ENCODE data around the gene IKZF4. TPM values are rescaled to one million over a fixed set of nuclear protein-coding genes. Genes with fewer than 3 reads are reported as not detected.

IKZF4 gene
- total and polyA plus RNA-seq, 10 of the 15 experiments (the other 5 are each of a cell fraction or from before 2014, with no cell fraction given) = 0.74 to 5.5 (median 1.1) TPM

- WGBS (ENCODE audit: insufficient coverage, insufficient replicate concordance, low lambda C conversion rate, missing lambda C conversion rate) = no CpG with 5 or more reads among the region's 1 CpG
- TF ChIP-seq CREM (IDR thresholded peaks at IDR 0.05; ENCODE audit: low read depth) (no peak), ZBTB33 (IDR thresholded peaks at IDR 0.05) (no peak), DPF2 (IDR thresholded peaks at IDR 0.05) (no peak), SIX5 (IDR thresholded peaks at IDR 0.05; ENCODE audit: low read depth, low read length, severe bottlenecking) (no peak), BCLAF1 (IDR thresholded peaks at IDR 0.05) (no peak), CREB1 (IDR thresholded peaks at IDR 0.05; ENCODE audit: low read depth) (no peak), LARP7 (IDR thresholded peaks at IDR 0.05) (no peak), ZNF217 (IDR thresholded peaks at IDR 0.05) (no peak), ZNF274 (IDR thresholded peaks at IDR 0.05; ENCODE audit: insufficient read depth, insufficient read length) (no peak), PBX3 (IDR thresholded peaks at IDR 0.05; ENCODE audit: insufficient replicate concordance, low read depth, low read length) (no peak), JUNB (IDR thresholded peaks at IDR 0.05) (no peak), NBN (IDR thresholded peaks at IDR 0.05) (no peak), EGR1 (IDR thresholded peaks at IDR 0.05; ENCODE audit: borderline replicate concordance in 1 of 2, low read depth in 2 of 2, low read length in 2 of 2) (no peak), SMC3 (IDR thresholded peaks at IDR 0.05; ENCODE audit: borderline replicate concordance, low read length) (no peak), NR2C1 (IDR thresholded peaks at IDR 0.05) (no peak), EP300 (IDR thresholded peaks at IDR 0.05; ENCODE audit: borderline replicate concordance in 1 of 2, control insufficient read depth in 1 of 2, low read depth in 2 of 2, low read length in 2 of 2) (no peak), MTA2 (IDR thresholded peaks at IDR 0.05; ENCODE audit: low read depth) (no peak), SRF (IDR thresholded peaks at IDR 0.05; ENCODE audit: low read depth in 2 of 2, low read length in 2 of 2) (no peak)
Measured at GRCh38 chr12:56040151-56040550, 19.3 kb downstream of the IKZF4 start.

More at GRCh38 chr12:56040151-56040550, 19.3 kb downstream of the IKZF4 start:
- H3K9ac ChIP-seq (ENCODE audit: control insufficient read depth, insufficient read depth, low read length) = no peak overlapping the region
- ATAC-seq (no peak), FAIRE-seq (no peak), DNase-seq (ENCODE audit: low read depth, low spot score) (no peak)
- H3K4me3 ChIP-seq = no peak overlapping the region
- no peaks in the 10 kb centered on the region for H3K9me3 ChIP-seq (replicated peaks; ENCODE audit: control insufficient read depth, insufficient read depth, low read length)
- H3K79me2 ChIP-seq (ENCODE audit: control insufficient read depth, insufficient read depth, low read length) = peaks cover 22% of the 10 kb centered on the region
- in situ Hi-C loops (cut with MboI) = no loop called here
- no peaks in the 10 kb centered on the region for H3K27me3 ChIP-seq (replicated peaks in 1 of 2; ENCODE audit: control insufficient read depth in 2 of 2, insufficient read depth in 2 of 2, low read length in 1 of 2)
- no TSS peak for BruUV-seq (replicated peaks)
- SMC1A ChIA-PET (ENCODE audit: uncharacterized antibody, unreplicated experiment) = interaction anchor here (0.7 to 5.0 kb wide), 16 partner anchors 30 to 316 kb away, joined by 3 to 52 read pairs (median 4); partner anchors contain the start of genes DGKA, ORMDL2, RAB5B and SARNP
- H2AFZ ChIP-seq (ENCODE audit: control insufficient read depth, low read depth, low read length) = no peak overlapping the region
- intact Hi-C loops (cut with micrococcal nuclease; ENCODE audit: unreplicated experiment) = loop anchor here (5.0 kb wide), 1 partner anchor 213 kb away; the partner anchor contains the start of gene DNAJC14
- peaks cover 9% of the 10 kb centered on the region for H3K4me1 ChIP-seq (ENCODE audit: control insufficient read depth, insufficient read depth, low read length)
- H3K27ac ChIP-seq (ENCODE audit: control insufficient read depth, insufficient read depth) = no peak overlapping the region
- no peaks in the 10 kb centered on the region for H4K20me1 ChIP-seq (ENCODE audit: control insufficient read depth, insufficient read depth)
- RAD21 ChIA-PET (ENCODE audit: unreplicated experiment) = interaction anchor here (1.2 to 3.4 kb wide), 7 partner anchors 11 to 301 kb away, joined by 3 to 32 read pairs (median 5); partner anchors contain the start of genes RAB5B and SUOX
- peaks cover 5 to 12% of the 10 kb centered on the region in 2 experiments; a peak in 3 of 4 replicates for H3K36me3 ChIP-seq (ENCODE audit: control insufficient read depth in 2 of 2, insufficient read depth in 2 of 2, low read length in 1 of 2)
- H3K4me2 ChIP-seq (ENCODE audit: control insufficient read depth, insufficient read depth) = no peak overlapping the region
- POLR2A ChIA-PET = interaction anchor here (0.5 to 4.0 kb wide), 12 partner anchors 43 to 302 kb away, joined by 3 to 12 read pairs (median 4); partner anchors contain the start of genes DNAJC14, RAB5B and SUOX
- CTCF ChIA-PET = interaction anchor here (0.8 to 5.0 kb wide), 19 partner anchors 11 to 310 kb away, joined by 3 to 64 read pairs (median 4); partner anchors contain the start of genes PA2G4, RAB5B and SUOX

All from GM12878 (cell line).